H9 (cell line): ENCODE results near the gene EFNA5. TPM values are rescaled to one million over a fixed set of nuclear protein-coding genes. Genes with fewer than 3 reads are reported as not detected.
A peak's percentile ranks its signal among the peaks of the same experiment; 100 is the strongest.

Experiments used
- DNase-seq: peaks from one replicate; pipeline ENCODE4 v3.0.0-alpha.2; 2017
- H2AFZ ChIP-seq: one replicate; pipeline ENCODE4 v1.6.1; 2013; ENCODE audit warnings: mild to moderate bottlenecking, low read length, control low read depth, moderate library complexity
- H2AK5ac ChIP-seq: 2 replicates; pipeline ENCODE4 v1.6.1; 2013; ENCODE audit warnings: low read length, control low read depth, mixed read lengths; ENCODE audit not compliant: insufficient read length
- H2BK120ac ChIP-seq: one replicate; pipeline ENCODE4 v1.6.1; 2013; ENCODE audit warnings: low read depth, mild to moderate bottlenecking, low read length, control low read depth, inconsistent platforms; ENCODE audit not compliant: poor library complexity, severe bottlenecking
- H2BK12ac ChIP-seq: 2 replicates; pipeline ENCODE4 v1.6.1; 2013; ENCODE audit warnings: low read length, control low read depth, mixed read lengths, low read depth; ENCODE audit not compliant: insufficient read length
- H2BK15ac ChIP-seq: 2 replicates; pipeline ENCODE4 v1.6.1; 2013; ENCODE audit warnings: low read depth, low read length, control low read depth
- H2BK20ac ChIP-seq: one replicate; pipeline ENCODE4 v1.6.1; 2013; ENCODE audit warnings: low read depth, mild to moderate bottlenecking, low read length, control low read depth, inconsistent platforms; ENCODE audit not compliant: poor library complexity, severe bottlenecking
- H2BK5ac ChIP-seq: 2 replicates; pipeline ENCODE4 v1.6.1; 2013; ENCODE audit warnings: low read length, control low read depth, mixed read lengths; ENCODE audit not compliant: insufficient read length
- H3K14ac ChIP-seq: 2 replicates; pipeline ENCODE4 v1.6.1; 2013; ENCODE audit warnings: low read length, control low read depth; ENCODE audit not compliant: insufficient read depth
- H3K18ac ChIP-seq: 2 replicates; pipeline ENCODE4 v1.6.1; 2013; ENCODE audit warnings: low read depth, mild to moderate bottlenecking, mixed read lengths, low read length, control low read depth; ENCODE audit not compliant: insufficient read length
- H3K23ac ChIP-seq: 2 replicates; pipeline ENCODE4 v1.6.1; 2013; ENCODE audit warnings: low read length, control low read depth, mixed read lengths, low read depth; ENCODE audit not compliant: insufficient read length
- H3K23me2 ChIP-seq: 2 replicates; pipeline ENCODE4 v1.6.1; 2013; ENCODE audit warnings: low read depth, mild to moderate bottlenecking, mixed read lengths, low read length, control low read depth; ENCODE audit not compliant: insufficient read length, poor library complexity, severe bottlenecking
- H3K27ac ChIP-seq: 2 replicates; pipeline ENCODE4 v1.5.1; 2013; ENCODE audit warnings: low read length, control low read depth, mixed read lengths, low read depth; ENCODE audit not compliant: insufficient read length
- H3K27me3 ChIP-seq: 2 replicates; pipeline ENCODE4 v1.6.1; 2013; ENCODE audit warnings: low read length, control low read depth, inconsistent platforms; ENCODE audit not compliant: insufficient read depth
- H3K4ac ChIP-seq: 2 replicates; pipeline ENCODE4 v1.6.1; 2013; ENCODE audit warnings: low read depth, mild to moderate bottlenecking, control low read depth, inconsistent platforms, low read length, moderate library complexity
- H3K4me1 ChIP-seq: 2 replicates; pipeline ENCODE4 v1.6.1; 2013; ENCODE audit warnings: low read length, control low read depth, inconsistent platforms; ENCODE audit not compliant: insufficient read depth
- H3K4me2 ChIP-seq: 2 replicates; pipeline ENCODE4 v1.6.1; 2013; ENCODE audit warnings: low read length, control low read depth, mixed read lengths; ENCODE audit not compliant: insufficient read length, insufficient read depth
- H3K56ac ChIP-seq: 2 replicates; pipeline ENCODE4 v1.6.1; 2013; ENCODE audit warnings: low read depth, mild to moderate bottlenecking, mixed read lengths, low read length, control low read depth; ENCODE audit not compliant: insufficient read length
- H3K79me1 ChIP-seq: 2 replicates; pipeline ENCODE4 v1.6.1; 2013; ENCODE audit warnings: low read depth, mild to moderate bottlenecking, moderate library complexity, low read length, control low read depth, inconsistent platforms; ENCODE audit not compliant: insufficient read depth, poor library complexity, severe bottlenecking
- H3K79me2 ChIP-seq: 2 replicates; pipeline ENCODE4 v1.6.1; 2013; ENCODE audit warnings: low read length, control low read depth, inconsistent platforms; ENCODE audit not compliant: insufficient read depth
- H3K9ac ChIP-seq: 2 replicates; pipeline ENCODE4 v1.6.1; 2013; ENCODE audit warnings: low read length, control low read depth, mixed read lengths; ENCODE audit not compliant: insufficient read length; ENCODE audit errors: extremely low read depth
- H3K9me3 ChIP-seq: one replicate; pipeline ENCODE4 v1.6.1; 2013; ENCODE audit warnings: low read depth, low read length, inconsistent platforms; ENCODE audit not compliant: control insufficient read depth
- H3T11ph ChIP-seq: one replicate; pipeline ENCODE4 v1.6.1; 2013; ENCODE audit warnings: mild to moderate bottlenecking, low read length, control low read depth, inconsistent platforms
- H4K20me1 ChIP-seq: one replicate; pipeline ENCODE4 v1.6.1; 2013; ENCODE audit not compliant: control insufficient read depth, insufficient read length, insufficient read depth
- H4K5ac ChIP-seq: 2 replicates; pipeline ENCODE4 v1.6.1; 2013; ENCODE audit warnings: low read depth, mild to moderate bottlenecking, mixed read lengths, low read length, control low read depth; ENCODE audit not compliant: insufficient read length
- H4K8ac ChIP-seq: replicated peaks from 2 replicates; pipeline ENCODE4 v1.6.1; 2013; ENCODE audit warnings: low read length, control low read depth, mixed read lengths, low read depth; ENCODE audit not compliant: insufficient read length
- H4K91ac ChIP-seq: 2 replicates; pipeline ENCODE4 v1.6.1; 2013; ENCODE audit warnings: low read depth, mild to moderate bottlenecking, moderate library complexity, mixed read lengths, low read length, control low read depth; ENCODE audit not compliant: insufficient read length
- H3K27ac Mint-ChIP-seq, 3 experiments: 2 replicates in 2 of 3; 3 replicates in 1 of 3; pipeline ENCODE4 v1.8.0; 2020 to 2021; ENCODE audit warnings: mixed read lengths in 3 of 3, mild to moderate bottlenecking in 1 of 3, moderate library complexity in 1 of 3
- H3K27me3 Mint-ChIP-seq: 2 replicates; pipeline ENCODE4 v1.8.0; 2021; ENCODE audit warnings: low read depth, mild to moderate bottlenecking, moderate library complexity, mixed read lengths
- H3K36me3 Mint-ChIP-seq, 3 experiments: 2 replicates in 2 of 3; 3 replicates in 1 of 3; pipeline ENCODE4 v1.8.0; 2020 to 2021; ENCODE audit warnings: low read depth in 3 of 3, mixed read lengths in 3 of 3; ENCODE audit not compliant: insufficient read depth in 1 of 3
- H3K4me1 Mint-ChIP-seq, 2 experiments: 2 replicates each; pipeline ENCODE4 v1.8.0; 2020; ENCODE audit warnings: mixed read lengths in 2 of 2
- H3K4me3 Mint-ChIP-seq, 2 experiments: 2 replicates in 1 of 2; 3 replicates in 1 of 2; pipeline ENCODE4 v1.8.0; 2020 to 2021; ENCODE audit warnings: mild to moderate bottlenecking in 2 of 2, mixed read lengths in 2 of 2, moderate library complexity in 1 of 2
- H3K9me3 Mint-ChIP-seq, 2 experiments: 2 replicates in 1 of 2; 3 replicates in 1 of 2; pipeline ENCODE4 v1.8.0; 2020; ENCODE audit warnings: mild to moderate bottlenecking in 2 of 2, mixed read lengths in 2 of 2, moderate library complexity in 1 of 2
- CTCF ChIP-seq: fragments of 200-600 bp; sonication (generic); conservative IDR thresholded peaks from 3 replicates; pipeline ENCODE4 v1.8.0; 2021; ENCODE audit warnings: antibody characterized with exemption, mild to moderate bottlenecking
- WGBS: extraction: QIAGEN DNeasy Blood & Tissue Kit; methylation state at CpG from one replicate; pipeline ENCODE4 v1.1.7; 2013; ENCODE audit warnings: missing lambda C conversion rate, low lambda C conversion rate, mixed read lengths; ENCODE audit not compliant: insufficient read length; ENCODE audit errors: extremely low coverage; 5-methylcytosine and 5-hydroxymethylcytosine counted together
- total RNA-seq: library from RNA; stranded (reverse); gene quantifications from 2 replicates; pipeline ENCODE4 v1.2.1, GENCODE V29; 2021

EFNA5 gene
- total RNA-seq, 1 experiment from 2014 or later = 20.4 TPM

GRCh38 chr5:107696498-107696897 is 25.8 kb upstream of the EFNA5 start:
- peak overlapping the region in 1 of 2 experiments; percentile 15; a peak in 1 of 5 replicates for H3K4me3 Mint-ChIP-seq
- peaks cover 0 to 17% (median 0%) of the 10 kb centered on the region in 3 experiments; a peak in 3 of 7 replicates for H3K36me3 Mint-ChIP-seq
- H2AFZ ChIP-seq = peak overlapping the region; percentile 75
- no peak overlapping the region for H3K23ac ChIP-seq
- no peak overlapping the region for H2AK5ac ChIP-seq
- H3K9ac ChIP-seq = no peak overlapping the region
- H3K4ac ChIP-seq = no peak overlapping the region
- no peak overlapping the region for H2BK20ac ChIP-seq
- H4K8ac ChIP-seq = no peak overlapping the region
- WGBS = no CpG with 5 or more reads among the region's 4 CpGs
- no peaks in the 10 kb centered on the region for H3K9me3 ChIP-seq
- no peak for TF ChIP-seq CTCF
- no peaks in the 10 kb centered on the region for H3K23me2 ChIP-seq
- no peak overlapping the region for H3K56ac ChIP-seq
- peaks cover 2% of the 10 kb centered on the region; the same call in 1 of the 2 replicates for H3K79me2 ChIP-seq
- H2BK5ac ChIP-seq = no peak overlapping the region
- no peak overlapping the region for H2BK12ac ChIP-seq
- no peak overlapping the region for H3T11ph ChIP-seq
- peak overlapping the region in 2 of 3 experiments; percentile 2 to 63; a peak in 4 of 7 replicates for H3K27ac Mint-ChIP-seq
- peaks cover 15 to 19% of the 10 kb centered on the region in 2 experiments for H3K4me1 Mint-ChIP-seq
- no peaks in the 10 kb centered on the region for H4K20me1 ChIP-seq
- H3K27me3 Mint-ChIP-seq = no peaks in the 10 kb centered on the region
- H4K91ac ChIP-seq = no peak overlapping the region
- H3K27ac ChIP-seq = no peak overlapping the region
- peaks cover 3 to 10% of the 10 kb centered on the region in 2 experiments; a peak in 4 of 5 replicates for H3K9me3 Mint-ChIP-seq
- no peak overlapping the region for H2BK15ac ChIP-seq
- H3K4me2 ChIP-seq = peak overlapping the region; percentile 10
- H3K27me3 ChIP-seq = no peaks in the 10 kb centered on the region
- H3K4me1 ChIP-seq = peaks cover 5% of the 10 kb centered on the region; the same call in 1 of the 2 replicates
- H3K79me1 ChIP-seq = no peaks in the 10 kb centered on the region
- H2BK120ac ChIP-seq = no peak overlapping the region
- DNase-seq = no peak
- H4K5ac ChIP-seq = no peak overlapping the region
- H3K14ac ChIP-seq = peak overlapping the region; percentile 24; the same call in 1 of the 2 replicates
- H3K18ac ChIP-seq = peak overlapping the region; percentile 44
